HG03378 (cell line): ENCODE data around the gene UROC1.

Source experiments
- ATAC-seq: cut with Tn5 transposase; IDR thresholded peaks from one replicate; pipeline ENCODE4 v1.9.1; 2021; ENCODE audit warnings: mild to moderate bottlenecking, moderate library complexity; ENCODE audit not compliant: unreplicated experiment

The UROC1 gene

DNA sequence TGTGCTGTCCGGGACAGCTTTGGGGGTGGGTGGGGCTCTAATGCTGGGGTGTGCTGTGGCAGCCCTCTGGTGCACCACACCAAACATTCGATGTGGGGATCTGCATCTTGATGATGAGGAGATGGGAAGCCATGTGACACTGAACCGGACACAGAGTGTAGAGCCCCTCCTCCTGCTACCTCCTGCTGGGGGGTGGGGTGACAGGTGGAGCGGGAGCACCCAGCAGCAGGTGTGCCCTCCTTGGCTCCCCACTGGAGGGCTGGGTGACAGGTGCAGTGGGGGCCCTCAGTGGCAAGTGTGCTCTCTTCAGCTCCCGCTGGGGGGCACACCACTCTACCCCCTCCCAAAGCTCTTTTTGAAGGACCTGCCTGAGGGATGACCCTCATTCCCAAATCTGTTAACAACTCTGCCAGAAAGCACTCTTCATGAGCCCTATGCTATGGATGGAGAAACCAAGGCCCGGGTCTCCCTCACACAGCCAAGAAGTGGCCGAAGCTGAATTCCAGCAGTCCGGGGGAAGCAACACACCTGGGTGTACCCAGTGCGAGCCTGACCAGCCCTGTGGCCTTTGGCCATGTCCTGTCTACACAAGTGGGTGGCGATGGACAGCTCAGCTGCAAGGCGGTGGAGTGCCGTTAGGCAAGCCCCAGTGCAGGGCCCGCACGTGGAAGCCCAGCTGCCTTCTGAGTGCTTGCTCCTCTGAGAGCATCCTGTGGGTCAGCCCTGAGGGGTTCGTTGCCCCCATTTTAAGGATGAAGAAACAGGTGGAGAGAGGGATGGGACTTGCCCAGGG, 609 bp upstream of the UROC1 start:
- no peak for ATAC-seq

DNA sequence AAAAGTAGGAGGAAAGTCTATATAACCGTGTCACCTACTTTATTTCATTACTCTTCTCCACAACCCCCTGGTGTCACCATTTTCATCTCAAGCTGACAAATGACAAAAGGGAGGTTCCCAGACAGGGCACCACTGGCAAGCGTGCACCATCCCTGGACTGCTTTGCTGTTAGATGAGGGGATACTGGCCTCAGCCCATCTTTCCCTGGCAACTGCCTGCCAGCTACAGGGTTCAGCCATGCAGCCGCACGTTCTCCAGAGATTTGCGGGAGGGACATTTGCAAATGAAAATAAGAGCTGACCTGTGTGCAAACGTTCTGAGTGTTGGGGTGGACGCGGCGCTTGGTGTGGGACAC, 660 bp downstream of the UROC1 start:
- ATAC-seq = no peak

DNA sequence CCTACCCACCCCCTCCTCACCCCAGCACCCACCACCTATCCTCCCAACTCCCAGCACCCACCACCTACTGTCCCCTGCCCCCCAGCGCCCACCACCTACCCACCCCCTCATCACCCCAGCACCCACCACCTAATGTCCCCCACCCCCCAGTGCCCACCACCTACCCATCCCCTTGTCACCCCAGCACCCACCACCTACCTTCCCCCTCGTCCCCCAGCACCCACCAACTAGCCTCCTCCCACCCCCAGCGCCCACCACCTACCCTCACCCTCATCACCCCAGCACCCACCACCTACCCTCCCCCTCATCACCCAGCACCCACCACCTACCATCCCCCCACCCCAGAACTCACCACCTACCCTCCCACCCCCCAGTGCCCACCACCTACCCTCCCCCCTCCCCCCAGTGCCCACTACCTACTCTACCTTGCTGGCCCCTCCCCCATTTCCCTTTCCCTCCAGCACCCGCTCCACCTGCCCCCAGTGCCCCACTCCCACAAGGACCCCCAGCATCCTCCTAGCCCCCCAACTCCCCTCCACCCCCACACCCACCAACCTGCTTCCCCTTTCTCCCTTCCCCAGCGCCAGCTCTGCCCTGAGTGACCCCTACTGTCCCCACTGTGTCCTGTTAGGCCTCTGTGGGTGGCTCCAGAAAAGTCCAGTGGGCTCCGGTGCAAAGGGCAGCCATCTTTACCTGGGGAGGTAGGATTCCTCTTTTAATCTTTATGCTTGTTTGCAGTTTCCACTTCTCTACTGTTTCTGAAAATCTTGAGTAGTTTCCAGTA, 1.2 kb downstream of the UROC1 start:
- no peak for ATAC-seq

DNA sequence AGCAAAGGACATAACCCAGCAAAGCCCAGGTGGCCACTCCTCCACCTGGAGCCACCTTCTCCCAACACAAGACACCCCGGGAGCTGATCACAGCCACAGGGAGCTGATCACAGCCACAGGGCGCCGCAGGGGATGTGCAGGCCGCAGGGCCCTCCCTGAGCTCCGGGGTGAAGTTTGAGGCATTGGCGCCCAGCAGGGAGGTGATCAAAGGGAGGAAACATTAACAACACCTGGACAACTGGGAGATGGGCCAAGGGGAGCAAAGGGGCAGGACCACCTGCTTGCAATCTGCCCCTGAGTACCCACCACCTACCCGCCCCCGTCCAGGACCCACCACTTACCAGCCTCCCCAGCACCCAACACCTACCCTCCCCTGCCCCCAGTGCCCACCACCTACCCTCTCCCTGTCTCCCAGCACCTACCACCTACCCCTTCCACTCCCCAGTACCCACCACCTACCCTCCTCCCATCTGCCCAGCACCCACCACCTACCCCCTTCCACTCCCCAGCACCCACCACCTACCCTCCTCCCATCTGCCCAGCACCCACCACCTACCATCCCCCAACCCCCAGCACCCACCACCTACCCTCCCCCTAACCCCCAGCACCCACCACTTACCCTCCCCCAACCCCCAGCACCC, 2.4 kb downstream of the UROC1 start:
- ATAC-seq = no peak

DNA sequence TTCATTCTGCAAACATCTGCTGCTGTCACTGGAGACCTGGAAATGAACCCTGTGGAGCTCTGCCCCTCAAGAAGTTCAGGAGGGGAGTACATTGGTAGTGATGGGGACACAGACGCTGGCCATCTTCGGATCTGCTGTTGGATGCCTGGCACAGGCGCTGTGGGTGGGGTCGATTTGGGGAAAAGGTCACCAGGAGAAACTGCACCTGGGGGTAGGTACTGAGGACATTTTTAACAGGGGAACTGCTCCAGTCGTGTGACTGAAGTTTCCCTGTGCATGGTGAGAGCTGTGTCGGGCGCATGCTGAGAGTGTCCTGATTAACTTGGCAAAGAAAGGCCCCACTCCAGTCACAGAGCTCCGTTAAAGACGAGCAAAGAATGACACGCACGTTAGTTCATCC, 3.4 kb downstream of the UROC1 start:
- ATAC-seq = no peak

DNA sequence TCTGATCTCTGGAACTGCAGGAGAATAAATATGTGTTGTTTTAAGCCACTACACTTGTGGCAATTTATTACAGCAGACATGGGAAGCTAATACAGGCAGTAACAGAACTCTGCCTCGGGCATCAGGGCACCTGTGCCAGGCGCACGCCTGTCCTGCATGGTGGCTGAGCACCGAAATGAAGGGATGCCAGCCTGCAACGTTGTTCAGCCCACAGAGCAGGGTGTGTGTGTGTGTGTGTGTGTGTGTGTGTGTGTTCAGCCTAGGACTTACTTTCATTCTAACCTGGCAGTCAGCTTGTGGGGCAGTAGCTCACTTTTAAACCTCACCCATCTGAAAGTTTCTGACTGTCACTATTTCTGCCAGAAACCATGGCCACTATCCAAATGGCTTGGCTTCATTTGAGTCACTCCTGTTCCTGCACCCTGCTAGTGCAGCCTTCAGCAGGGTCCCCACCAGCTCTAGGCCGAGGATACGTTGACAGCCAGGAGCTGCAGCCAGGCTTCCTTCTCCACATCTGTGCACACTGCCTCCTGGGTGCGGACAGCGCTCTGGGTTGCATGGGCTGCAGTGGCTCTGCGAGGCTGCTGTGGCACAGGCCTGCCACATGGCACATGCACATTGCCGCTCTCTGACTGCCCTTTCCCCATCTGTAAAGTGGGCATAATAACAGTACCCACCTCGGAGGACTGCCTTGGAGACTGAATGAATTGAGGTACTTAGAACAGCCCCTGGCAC, 4.5 kb downstream of the UROC1 start:
- no peak for ATAC-seq

DNA sequence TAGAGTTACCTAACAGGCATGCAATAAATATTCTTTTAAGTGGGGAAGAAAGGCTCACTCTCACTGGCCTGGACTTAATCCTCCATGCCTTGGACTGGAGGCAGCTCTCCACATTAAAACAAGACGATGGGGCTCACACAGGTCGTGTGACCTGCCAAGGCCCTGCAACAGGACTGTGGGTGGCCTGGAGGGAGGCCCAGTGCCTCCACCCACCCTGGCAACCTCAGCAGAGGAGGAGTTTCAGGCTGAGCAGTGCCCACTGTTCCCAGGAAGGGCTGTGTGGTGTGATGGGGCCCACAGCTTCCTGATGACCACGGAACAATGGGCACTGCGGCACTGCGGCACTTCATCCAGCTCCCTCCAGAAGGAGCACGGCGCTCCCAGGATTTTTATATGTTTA, 5.5 kb downstream of the UROC1 start:
- no peak for ATAC-seq

DNA sequence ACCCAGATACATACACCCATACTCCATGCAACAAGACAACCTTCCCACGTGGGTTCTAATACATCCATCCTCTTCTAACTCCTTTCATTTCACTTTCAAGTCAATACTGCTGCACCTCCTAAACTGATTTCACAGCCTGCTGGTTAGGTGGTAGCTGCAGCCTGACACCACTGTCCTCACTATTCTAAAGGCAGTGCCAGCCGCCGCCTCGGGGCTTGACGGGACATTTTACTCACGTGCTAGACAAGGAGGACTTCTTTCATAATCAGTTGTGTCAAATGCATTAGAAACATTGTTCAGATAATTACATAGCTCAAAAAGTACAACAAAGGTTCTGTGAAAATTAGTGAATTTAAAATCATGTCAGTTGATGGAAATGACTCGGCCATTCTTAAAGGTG, 6.3 kb downstream of the UROC1 start:
- no peak for ATAC-seq

DNA sequence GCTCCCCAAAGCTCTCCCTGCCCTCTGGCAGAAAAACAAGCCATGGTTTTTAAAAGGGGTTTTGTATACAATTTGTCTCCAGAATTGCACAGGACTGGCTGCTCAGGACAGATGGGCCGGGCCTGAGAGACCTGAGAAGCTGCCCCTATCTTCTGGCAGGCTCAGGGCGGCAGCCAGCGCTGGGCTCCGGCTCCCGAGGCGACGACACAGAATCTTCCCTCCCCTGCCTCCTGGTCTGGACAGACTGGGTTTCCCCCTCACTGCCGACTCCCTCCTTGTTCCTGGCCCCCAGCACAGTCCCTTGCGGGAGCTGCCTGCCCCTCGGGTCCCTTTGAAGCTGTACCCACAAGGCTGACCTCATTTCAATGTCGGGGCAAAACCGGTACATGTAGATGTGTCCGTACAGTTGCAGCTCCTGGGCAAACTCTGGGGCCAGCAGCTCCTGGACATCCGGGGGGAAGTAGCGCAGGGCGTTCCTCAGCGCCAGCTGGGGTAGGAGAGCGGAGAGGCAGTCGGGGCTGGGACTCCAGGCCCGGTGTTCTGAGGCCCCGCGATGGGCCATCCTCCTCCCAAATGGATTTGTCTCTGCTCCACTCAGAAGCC, 7.2 kb downstream of the UROC1 start:
- no peak for ATAC-seq

DNA sequence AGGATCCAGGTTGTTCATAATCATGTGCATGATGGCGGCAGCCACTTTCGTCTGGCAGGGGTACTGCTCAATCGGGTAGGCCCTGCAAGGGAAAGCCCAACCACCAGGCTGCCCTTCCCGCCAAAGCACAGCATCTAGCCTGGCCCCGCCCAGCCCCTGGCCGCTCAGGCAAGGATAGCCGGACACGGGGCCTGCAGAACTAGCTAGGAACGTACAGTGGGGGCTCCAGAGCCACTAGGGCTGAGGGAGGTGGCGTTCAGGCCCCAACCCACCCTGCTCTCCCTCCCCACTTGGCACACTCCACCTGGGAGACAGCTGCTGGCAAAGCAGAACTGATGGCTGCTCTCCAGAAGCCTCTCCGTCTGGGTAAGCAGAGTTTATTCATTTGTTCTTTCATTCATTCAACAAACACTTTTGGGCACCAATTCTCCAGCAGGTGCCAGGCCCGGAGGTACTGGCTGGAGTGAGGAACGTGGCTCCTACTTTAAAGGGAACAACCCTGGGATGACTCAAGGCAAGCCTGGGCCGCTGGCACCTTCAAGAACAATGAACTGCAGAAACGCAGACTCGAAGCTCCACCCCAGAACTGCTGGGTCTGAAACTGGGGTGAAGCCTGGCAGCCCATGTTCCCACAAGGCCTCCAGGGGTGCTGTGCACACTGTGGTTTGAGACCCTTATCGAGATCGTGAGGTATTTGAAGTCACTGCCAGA, 7.8 kb downstream of the UROC1 start:
- no peak for ATAC-seq

DNA sequence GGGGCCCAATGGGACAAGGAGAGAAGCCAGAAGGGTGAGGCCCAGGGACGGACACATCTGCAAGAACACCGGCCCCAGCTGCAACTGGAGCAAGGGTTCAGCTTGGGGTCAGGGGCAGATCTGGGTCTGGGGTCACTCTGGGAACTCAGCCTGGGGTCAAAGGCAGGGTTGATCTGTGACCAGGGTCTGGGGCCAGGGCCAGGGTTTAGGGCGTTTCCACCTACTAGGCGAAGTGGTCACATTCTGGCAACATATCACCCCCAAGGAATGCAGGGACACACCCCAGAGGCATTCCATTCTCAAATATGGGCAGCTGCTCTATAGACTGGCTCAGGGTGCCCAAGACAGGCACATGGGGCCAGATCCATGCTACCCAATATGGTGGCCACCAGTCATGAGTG, 9.0 kb downstream of the UROC1 start:
- no peak for ATAC-seq

DNA sequence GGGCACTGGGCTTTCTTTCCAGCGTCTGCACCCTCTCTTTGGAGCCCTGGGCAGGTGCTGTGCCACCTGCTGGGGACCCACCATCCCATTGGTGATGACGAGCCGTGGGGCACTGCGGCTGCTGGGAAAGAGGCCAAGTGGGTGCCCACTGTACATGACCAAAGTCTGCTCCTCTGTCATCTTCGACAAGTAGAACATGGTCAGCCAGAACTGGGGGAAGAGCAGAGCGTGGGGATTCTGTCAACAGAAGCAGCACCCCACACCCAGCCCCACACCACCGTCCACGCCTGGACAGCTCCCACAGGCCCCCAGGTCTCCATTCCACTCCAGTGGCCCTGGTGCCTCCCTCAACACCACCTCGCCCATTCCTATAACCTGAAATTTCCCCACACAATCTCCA, 9.7 kb downstream of the UROC1 start:
- ATAC-seq = no peak

DNA sequence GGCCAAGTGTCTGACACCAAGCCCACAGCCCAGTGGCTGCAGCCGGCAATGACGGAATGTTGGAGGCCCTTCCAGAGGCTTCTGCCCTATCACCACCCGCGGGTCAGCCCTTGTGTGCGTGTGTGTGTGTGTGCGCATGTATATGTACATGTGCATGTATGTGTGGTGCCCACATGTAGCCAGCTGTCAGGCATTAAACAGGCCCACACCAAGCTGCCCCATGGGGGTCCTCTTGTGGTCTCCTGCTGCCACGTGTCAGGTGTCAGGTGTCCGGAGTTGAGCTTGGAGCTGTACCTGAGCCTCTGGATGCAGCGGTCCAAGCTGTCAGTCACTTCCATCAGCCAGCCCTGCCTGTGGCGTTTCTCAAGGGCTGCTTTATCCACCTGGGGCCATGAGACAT, 13.9 kb downstream of the UROC1 start:
- ATAC-seq = no peak

DNA sequence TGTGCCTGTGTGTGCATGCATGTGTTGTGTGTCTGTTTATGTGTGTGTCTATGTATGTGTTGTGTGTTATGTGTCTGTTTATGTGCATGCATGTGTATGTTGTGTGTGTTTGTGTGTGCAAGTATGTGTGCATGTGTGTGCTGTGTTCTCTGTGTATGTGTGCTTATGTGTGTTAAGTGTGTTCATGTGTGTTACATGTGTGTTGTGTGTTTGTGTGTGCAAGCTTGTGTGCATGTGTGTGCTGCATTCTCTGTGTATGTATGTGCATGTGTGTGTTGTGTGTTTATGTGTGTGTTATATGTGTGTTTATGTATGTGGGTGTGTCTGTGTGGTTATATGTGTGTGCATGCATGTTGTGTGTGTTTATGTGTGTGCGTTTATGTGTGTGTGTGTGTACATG, 14.9 kb downstream of the UROC1 start:
- no peak for ATAC-seq

DNA sequence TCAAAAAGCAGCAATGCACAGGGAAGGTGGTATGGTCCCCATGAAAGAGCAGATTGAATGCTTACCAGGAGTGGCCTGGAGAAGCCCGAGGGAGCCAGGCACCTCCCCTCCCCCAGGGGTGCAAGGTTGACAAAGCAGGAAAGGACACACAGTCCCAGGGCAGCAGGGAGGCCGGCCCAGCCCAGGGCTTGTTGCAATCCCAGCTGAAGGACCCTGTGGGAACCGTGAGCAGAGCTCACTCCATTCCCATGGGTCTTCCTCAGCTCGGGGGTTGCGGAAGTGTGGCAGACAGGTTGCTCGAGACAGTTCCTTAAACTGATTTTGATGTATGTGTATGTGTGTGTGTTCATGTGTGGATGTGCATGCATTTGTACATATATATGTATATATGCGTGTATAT, 15.8 kb downstream of the UROC1 start:
- no peak for ATAC-seq

DNA sequence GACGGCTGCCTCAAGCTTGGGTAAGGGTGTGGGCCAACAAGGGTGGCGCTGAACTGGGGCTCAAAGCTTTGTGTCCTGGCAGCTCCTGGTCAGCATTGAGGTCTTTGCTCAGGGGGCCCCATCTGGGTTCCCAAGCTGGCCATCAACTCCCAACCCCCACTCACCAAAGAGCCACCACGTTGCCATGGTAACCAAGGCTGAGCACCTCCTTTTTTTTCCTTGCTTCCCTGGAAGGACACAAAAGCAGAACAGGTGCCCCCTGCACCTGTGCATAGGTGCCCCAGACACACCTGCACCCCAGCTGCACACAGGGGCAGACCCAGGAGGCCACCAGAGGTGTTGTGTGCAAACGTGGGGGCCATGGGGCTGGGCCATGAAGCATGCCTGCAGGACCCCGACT, 16.5 kb downstream of the UROC1 start:
- ATAC-seq = no peak

DNA sequence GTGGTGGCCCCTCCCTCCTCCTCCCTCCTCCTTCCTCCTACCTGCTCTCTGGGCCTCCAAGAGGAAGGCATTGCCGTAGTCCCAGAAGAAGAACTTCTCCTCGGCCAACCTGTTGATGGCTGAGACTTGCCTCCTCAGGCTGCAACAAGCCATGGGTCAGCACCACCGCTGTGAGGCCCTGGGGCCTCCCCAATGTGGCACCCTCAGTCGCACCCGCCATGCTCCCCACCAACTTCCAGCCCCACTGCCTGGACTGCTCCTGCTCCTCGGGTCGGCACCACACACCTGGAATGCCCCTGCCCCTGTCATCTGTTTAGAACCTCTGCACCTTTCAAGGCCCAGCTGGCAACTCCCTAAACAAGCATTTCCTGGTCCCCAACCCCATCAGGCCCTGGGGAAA, 17.6 kb downstream of the UROC1 start:
- ATAC-seq = no peak

DNA sequence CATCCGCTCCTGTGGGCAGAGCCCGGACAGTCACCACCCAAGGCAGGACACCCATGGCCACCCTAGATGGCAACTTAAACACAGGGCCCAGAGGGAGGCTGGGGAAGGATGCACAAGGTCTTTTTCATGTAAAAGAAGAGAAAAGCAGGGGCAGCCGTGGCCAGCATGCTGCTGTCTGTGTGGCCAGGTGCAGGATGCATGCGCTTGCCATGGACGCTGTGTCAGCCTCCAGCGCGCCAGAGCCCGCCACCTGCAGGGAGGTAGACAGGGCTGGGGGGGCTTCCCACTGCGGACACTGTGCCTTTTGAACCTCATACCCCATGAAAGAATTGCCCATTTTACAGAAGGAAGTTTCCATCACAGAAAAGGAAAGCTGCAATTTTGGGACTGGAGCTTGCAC, 18.2 kb downstream of the UROC1 start:
- ATAC-seq = no peak

DNA sequence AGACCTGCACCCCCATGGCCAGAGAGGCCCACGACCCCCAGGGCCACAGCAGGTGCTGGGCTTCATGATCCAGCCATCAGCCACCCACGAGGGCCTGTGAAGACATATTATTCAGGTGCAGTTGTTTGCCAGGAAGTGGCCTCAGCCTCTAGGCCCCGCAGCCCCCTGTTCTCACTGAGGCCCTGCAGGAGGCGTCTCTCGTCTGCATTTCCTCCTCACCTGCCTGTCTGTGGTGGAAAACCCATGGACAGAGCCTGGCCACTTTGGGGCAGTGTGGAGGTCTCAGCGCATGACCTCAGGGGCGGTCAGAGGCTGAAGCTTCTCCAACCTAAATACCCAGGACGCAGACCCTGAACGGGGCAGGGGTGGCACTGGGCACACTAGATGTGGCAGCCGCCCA, 18.6 kb downstream of the UROC1 start:
- no peak for ATAC-seq

DNA sequence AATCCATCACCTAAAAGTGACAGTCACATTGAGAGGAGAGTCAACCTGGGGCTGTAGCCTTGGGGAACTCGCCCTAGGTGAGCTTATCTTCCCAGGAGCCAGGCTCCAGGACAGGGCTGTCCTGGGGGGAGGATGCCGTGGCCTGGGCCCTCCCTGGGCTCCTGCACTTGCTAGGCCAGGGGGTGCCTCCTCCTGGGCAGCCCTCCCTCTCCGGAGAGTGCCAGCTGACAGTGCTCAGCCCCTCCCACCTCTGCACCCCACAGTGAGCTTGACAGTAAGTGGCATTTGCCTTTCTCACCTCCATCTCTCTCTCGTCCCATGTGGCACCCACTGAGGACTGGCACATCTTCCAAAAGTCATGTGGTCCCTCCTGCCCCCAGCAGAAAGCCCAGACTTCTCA, 19.1 kb downstream of the UROC1 start:
- ATAC-seq = no peak
